Astrocyte of the cerebellum (primary cell): ENCODE results near the gene SPNS2.

Source experiments
- DNase-seq: peaks from one replicate; pipeline ENCODE4 v3.0.0-alpha.2; 2011; ENCODE audit warnings: low read depth
- H3K4me3 ChIP-seq: 2 replicates; pipeline ENCODE4 v1.5.1; 2011; ENCODE audit warnings: mild to moderate bottlenecking, low read depth, low read length, moderate library complexity
- in situ Hi-C: cut with HindIII; loops from 2 replicates; pipeline ENCODE4 v1.10.0; 2017; ENCODE audit warnings: low sequenced_read_pairs
- TF ChIP-seq, protein P1 (sequence below): IDR thresholded peaks from 2 replicates; pipeline ENCODE4 v1.5.1; 2012; ENCODE audit warnings: low read length, low read depth, moderate library complexity, mild to moderate bottlenecking; ENCODE audit errors: missing control alignments

The SPNS2 gene

DNA sequence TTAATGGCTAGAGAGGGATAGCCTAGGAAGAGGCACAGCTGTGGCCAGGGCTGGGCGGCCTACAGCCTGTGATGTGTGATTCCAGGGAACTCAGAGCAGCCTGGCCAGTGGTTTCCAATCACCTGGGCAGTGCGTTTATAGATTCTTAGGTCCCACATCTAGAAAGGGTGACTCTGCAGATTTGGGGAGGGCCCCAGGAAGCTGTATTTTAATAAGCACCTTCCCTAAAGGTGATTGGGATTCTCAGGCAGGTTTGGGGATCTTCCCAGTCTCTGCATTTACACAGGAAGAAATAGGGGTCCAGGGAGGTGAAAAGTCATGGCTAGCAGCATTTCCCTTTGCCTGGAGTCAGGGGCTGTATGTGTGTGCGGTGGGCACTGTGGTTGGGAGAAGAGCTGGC lies 9.5 kb downstream of the SPNS2 start:
- TF ChIP-seq, protein P1, sequence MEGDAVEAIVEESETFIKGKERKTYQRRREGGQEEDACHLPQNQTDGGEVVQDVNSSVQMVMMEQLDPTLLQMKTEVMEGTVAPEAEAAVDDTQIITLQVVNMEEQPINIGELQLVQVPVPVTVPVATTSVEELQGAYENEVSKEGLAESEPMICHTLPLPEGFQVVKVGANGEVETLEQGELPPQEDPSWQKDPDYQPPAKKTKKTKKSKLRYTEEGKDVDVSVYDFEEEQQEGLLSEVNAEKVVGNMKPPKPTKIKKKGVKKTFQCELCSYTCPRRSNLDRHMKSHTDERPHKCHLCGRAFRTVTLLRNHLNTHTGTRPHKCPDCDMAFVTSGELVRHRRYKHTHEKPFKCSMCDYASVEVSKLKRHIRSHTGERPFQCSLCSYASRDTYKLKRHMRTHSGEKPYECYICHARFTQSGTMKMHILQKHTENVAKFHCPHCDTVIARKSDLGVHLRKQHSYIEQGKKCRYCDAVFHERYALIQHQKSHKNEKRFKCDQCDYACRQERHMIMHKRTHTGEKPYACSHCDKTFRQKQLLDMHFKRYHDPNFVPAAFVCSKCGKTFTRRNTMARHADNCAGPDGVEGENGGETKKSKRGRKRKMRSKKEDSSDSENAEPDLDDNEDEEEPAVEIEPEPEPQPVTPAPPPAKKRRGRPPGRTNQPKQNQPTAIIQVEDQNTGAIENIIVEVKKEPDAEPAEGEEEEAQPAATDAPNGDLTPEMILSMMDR, result no peak
- in situ Hi-C loops, result no loop called here
- DNase-seq, result no peak
- no peak overlapping the region for H3K4me3 ChIP-seq

DNA sequence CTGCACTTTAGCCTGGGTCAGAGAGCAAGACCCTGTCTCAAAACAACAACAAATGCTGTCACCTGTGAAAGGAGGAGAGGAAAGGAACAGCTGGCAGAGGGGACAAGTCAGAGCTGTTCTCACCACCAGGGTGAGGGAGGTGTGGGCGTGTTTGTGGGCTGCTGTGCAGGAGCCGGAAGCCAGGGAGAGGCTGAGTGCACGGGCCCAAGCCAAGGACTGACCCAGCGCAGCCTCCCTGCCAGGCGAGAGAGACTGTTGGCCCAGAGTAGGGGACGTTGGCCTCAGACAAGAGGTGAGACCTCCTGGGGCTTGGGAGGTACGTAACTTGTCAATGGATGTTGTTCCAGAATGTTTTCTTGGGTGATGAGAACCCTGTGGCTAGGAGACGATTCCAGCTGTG lies 10.7 kb downstream of the SPNS2 start:
- H3K4me3 ChIP-seq, result no peak overlapping the region
- DNase-seq, result peak; percentile 19
- in situ Hi-C loops, result no loop called here
- TF ChIP-seq, protein P1, result no peak

GRCh38 chr17:4509923-4510617 lies 11.4 kb downstream of the SPNS2 start:
- no peak overlapping the region for H3K4me3 ChIP-seq
- DNase-seq, result peak; percentile 27
- TF ChIP-seq, protein P1, result no peak
- in situ Hi-C loops, result loop anchor here (10.0 kb wide), 1 partner anchor 215 kb away; no protein-coding TSS in a partner anchor

DNA sequence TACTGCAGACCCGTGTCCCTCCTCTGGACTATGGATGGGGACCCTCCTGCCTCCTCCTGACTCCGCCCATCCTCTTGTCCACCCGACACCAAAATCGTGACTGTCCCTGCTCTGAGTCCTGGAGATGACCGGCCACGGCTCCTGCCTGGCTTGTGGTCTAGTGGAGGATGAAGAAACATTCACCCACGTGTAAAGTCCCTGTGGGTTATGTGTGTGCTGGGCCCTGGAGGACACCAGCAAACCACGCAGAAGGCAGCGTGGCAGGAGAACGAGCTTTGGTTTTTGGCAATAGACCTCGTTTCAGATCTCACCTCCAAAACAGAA lies 11.9 kb downstream of the SPNS2 start:
- in situ Hi-C loops, result loop anchor here (10.0 kb wide), 1 partner anchor 214 kb away; no protein-coding TSS in a partner anchor
- TF ChIP-seq, protein P1, result no peak

GRCh38 chr17:4511199-4511932 lies 12.7 kb downstream of the SPNS2 start:
- DNase-seq, result no peak
- no peak overlapping the region for H3K4me3 ChIP-seq
- in situ Hi-C loops, result loop anchor here (10.0 kb wide), 1 partner anchor 213 kb away; no protein-coding TSS in a partner anchor
- TF ChIP-seq, protein P1, result no peak

More for the DNA sequence above, 11.9 kb downstream of the SPNS2 start:
- no peak overlapping the region for H3K4me3 ChIP-seq
- no peak for DNase-seq

- no peak for DNase-seq
- in situ Hi-C loops, result loop anchor here (10.0 kb wide), 1 partner anchor 212 kb away; no protein-coding TSS in a partner anchor
- TF ChIP-seq, protein P1, result no peak
- H3K4me3 ChIP-seq, result no peak overlapping the region
Measured at GRCh38 chr17:4512156-4513112, 13.8 kb downstream of the SPNS2 start.
